ENCODE measurements around the gene CD247.

Gene CD247

GRCh38 chr1:167433884-167434283 is 84.4 kb downstream of the CD247 start:
- Histone ChIP-seq H3K4me3 (ENCODE audit: low read length in 2 of 2) (no peak overlapping the region), H3K27ac (ENCODE audit: low read length) (no peak overlapping the region), H3K27me3 (ENCODE audit: control insufficient read depth in 1 of 2, insufficient read depth in 2 of 2, low read length in 2 of 2) (peaks cover 0 to 4% of the 10 kb centered on the region in 2 donors), H3K36me3 (ENCODE audit: control insufficient read depth in 2 of 2, insufficient read depth in 2 of 2, low read length in 2 of 2) (no peaks in the 10 kb centered on the region), H3K9ac (ENCODE audit: low read length in 2 of 2) (no peak overlapping the region), H3K9me3 (ENCODE audit: control insufficient read depth in 2 of 2, low read length in 2 of 2) (no peaks in the 10 kb centered on the region), H3K4me1 (ENCODE audit: control insufficient read depth, insufficient read depth, low read length) (no peaks in the 10 kb centered on the region)

GRCh38 chr1:167432780-167433179 is 85.5 kb downstream of the CD247 start:
- Histone ChIP-seq H3K9ac (ENCODE audit: low read length in 2 of 2) (no peak overlapping the region), H3K36me3 (ENCODE audit: control insufficient read depth in 2 of 2, insufficient read depth in 2 of 2, low read length in 2 of 2) (no peaks in the 10 kb centered on the region), H3K27me3 (ENCODE audit: control insufficient read depth in 1 of 2, insufficient read depth in 2 of 2, low read length in 2 of 2) (no peaks in the 10 kb centered on the region), H3K9me3 (ENCODE audit: control insufficient read depth in 2 of 2, low read length in 2 of 2) (no peaks in the 10 kb centered on the region), H3K4me1 (ENCODE audit: control insufficient read depth, insufficient read depth, low read length) (no peaks in the 10 kb centered on the region), H3K4me3 (ENCODE audit: low read length in 2 of 2) (no peak overlapping the region), H3K27ac (ENCODE audit: low read length) (no peak overlapping the region)

GRCh38 chr1:167431909-167432650 is 86.2 kb downstream of the CD247 start:
- no peaks in the 10 kb centered on the region for H3K9me3 ChIP-seq (ENCODE audit: control insufficient read depth in 2 of 2, low read length in 2 of 2)
- no peaks in the 10 kb centered on the region for H3K4me1 ChIP-seq (ENCODE audit: control insufficient read depth, insufficient read depth, low read length)
- no peak overlapping the region for H3K4me3 ChIP-seq (ENCODE audit: low read length in 2 of 2)
- H3K9ac ChIP-seq (ENCODE audit: low read length in 2 of 2): no peak overlapping the region
- no peaks in the 10 kb centered on the region for H3K36me3 ChIP-seq (ENCODE audit: control insufficient read depth in 2 of 2, insufficient read depth in 2 of 2, low read length in 2 of 2)
- H3K27me3 ChIP-seq (ENCODE audit: control insufficient read depth in 1 of 2, insufficient read depth in 2 of 2, low read length in 2 of 2): no peaks in the 10 kb centered on the region
- no peak overlapping the region for H3K27ac ChIP-seq (ENCODE audit: low read length)

GRCh38 chr1:167431261-167431908 is 86.9 kb downstream of the CD247 start:
- H3K27me3 ChIP-seq (ENCODE audit: control insufficient read depth in 1 of 2, insufficient read depth in 2 of 2, low read length in 2 of 2): no peaks in the 10 kb centered on the region
- H3K36me3 ChIP-seq (ENCODE audit: control insufficient read depth in 2 of 2, insufficient read depth in 2 of 2, low read length in 2 of 2): no peaks in the 10 kb centered on the region
- no peak overlapping the region for H3K27ac ChIP-seq (ENCODE audit: low read length)
- H3K4me3 ChIP-seq (ENCODE audit: low read length in 2 of 2): no peak overlapping the region
- no peaks in the 10 kb centered on the region for H3K9me3 ChIP-seq (ENCODE audit: control insufficient read depth in 2 of 2, low read length in 2 of 2)
- H3K9ac ChIP-seq (ENCODE audit: low read length in 2 of 2): no peak overlapping the region
- no peaks in the 10 kb centered on the region for H3K4me1 ChIP-seq (ENCODE audit: control insufficient read depth, insufficient read depth, low read length)

GRCh38 chr1:167430849-167431242 is 87.5 kb downstream of the CD247 start:
- no peaks in the 10 kb centered on the region for H3K4me1 ChIP-seq (ENCODE audit: control insufficient read depth, insufficient read depth, low read length)
- H3K9ac ChIP-seq (ENCODE audit: low read length in 2 of 2): no peak overlapping the region
- no peaks in the 10 kb centered on the region for H3K27me3 ChIP-seq (ENCODE audit: control insufficient read depth in 1 of 2, insufficient read depth in 2 of 2, low read length in 2 of 2)
- no peak overlapping the region for H3K4me3 ChIP-seq (ENCODE audit: low read length in 2 of 2)
- no peaks in the 10 kb centered on the region for H3K9me3 ChIP-seq (ENCODE audit: control insufficient read depth in 2 of 2, low read length in 2 of 2)
- no peak overlapping the region for H3K27ac ChIP-seq (ENCODE audit: low read length)
- no peaks in the 10 kb centered on the region for H3K36me3 ChIP-seq (ENCODE audit: control insufficient read depth in 2 of 2, insufficient read depth in 2 of 2, low read length in 2 of 2)

GRCh38 chr1:167430134-167430848 is 88.0 kb downstream of the CD247 start:
- Histone ChIP-seq H3K4me1 (ENCODE audit: control insufficient read depth, insufficient read depth, low read length) (no peaks in the 10 kb centered on the region), H3K27me3 (ENCODE audit: control insufficient read depth in 1 of 2, insufficient read depth in 2 of 2, low read length in 2 of 2) (no peaks in the 10 kb centered on the region), H3K4me3 (ENCODE audit: low read length in 2 of 2) (no peak overlapping the region), H3K9me3 (ENCODE audit: control insufficient read depth in 2 of 2, low read length in 2 of 2) (no peaks in the 10 kb centered on the region), H3K36me3 (ENCODE audit: control insufficient read depth in 2 of 2, insufficient read depth in 2 of 2, low read length in 2 of 2) (no peaks in the 10 kb centered on the region), H3K9ac (ENCODE audit: low read length in 2 of 2) (no peak overlapping the region), H3K27ac (ENCODE audit: low read length) (no peak overlapping the region)

- Histone ChIP-seq H3K4me3 (ENCODE audit: low read length in 2 of 2) (no peak overlapping the region), H3K4me1 (ENCODE audit: control insufficient read depth, insufficient read depth, low read length) (no peaks in the 10 kb centered on the region), H3K36me3 (ENCODE audit: control insufficient read depth in 2 of 2, insufficient read depth in 2 of 2, low read length in 2 of 2) (peaks cover 0 to under 1% of the 10 kb centered on the region in 2 donors), H3K9me3 (ENCODE audit: control insufficient read depth in 2 of 2, low read length in 2 of 2) (no peaks in the 10 kb centered on the region), H3K9ac (ENCODE audit: low read length in 2 of 2) (no peak overlapping the region), H3K27ac (ENCODE audit: low read length) (no peak overlapping the region), H3K27me3 (ENCODE audit: control insufficient read depth in 1 of 2, insufficient read depth in 2 of 2, low read length in 2 of 2) (no peaks in the 10 kb centered on the region)
Observed at GRCh38 chr1:167429612-167430011, 88.7 kb downstream of the CD247 start.

- H3K27me3 ChIP-seq (ENCODE audit: control insufficient read depth in 1 of 2, insufficient read depth in 2 of 2, low read length in 2 of 2): no peaks in the 10 kb centered on the region
- H3K9me3 ChIP-seq (ENCODE audit: control insufficient read depth in 2 of 2, low read length in 2 of 2): no peaks in the 10 kb centered on the region
- H3K36me3 ChIP-seq (ENCODE audit: control insufficient read depth in 2 of 2, insufficient read depth in 2 of 2, low read length in 2 of 2): peaks cover 6 to 8% of the 10 kb centered on the region in 2 donors
- H3K4me3 ChIP-seq (ENCODE audit: low read length in 2 of 2): no peak overlapping the region
- no peak overlapping the region for H3K9ac ChIP-seq (ENCODE audit: low read length in 2 of 2)
- H3K4me1 ChIP-seq (ENCODE audit: control insufficient read depth, insufficient read depth, low read length): no peaks in the 10 kb centered on the region
- no peak overlapping the region for H3K27ac ChIP-seq (ENCODE audit: low read length)
Observed at GRCh38 chr1:167428395-167428794, 89.9 kb downstream of the CD247 start.

- H3K9ac ChIP-seq (ENCODE audit: low read length in 2 of 2): no peak overlapping the region
- H3K4me1 ChIP-seq (ENCODE audit: control insufficient read depth, insufficient read depth, low read length): no peaks in the 10 kb centered on the region
- no peaks in the 10 kb centered on the region for H3K27me3 ChIP-seq (ENCODE audit: control insufficient read depth in 1 of 2, insufficient read depth in 2 of 2, low read length in 2 of 2)
- H3K4me3 ChIP-seq (ENCODE audit: low read length in 2 of 2): no peak overlapping the region
- H3K9me3 ChIP-seq (ENCODE audit: control insufficient read depth in 2 of 2, low read length in 2 of 2): no peaks in the 10 kb centered on the region
- no peak overlapping the region for H3K27ac ChIP-seq (ENCODE audit: low read length)
- H3K36me3 ChIP-seq (ENCODE audit: control insufficient read depth in 2 of 2, insufficient read depth in 2 of 2, low read length in 2 of 2): peaks cover 6 to 8% of the 10 kb centered on the region in 2 donors
Observed at GRCh38 chr1:167427848-167428247, 90.5 kb downstream of the CD247 start.

GRCh38 chr1:167426716-167427115 is 91.6 kb downstream of the CD247 start:
- no peaks in the 10 kb centered on the region for H3K4me1 ChIP-seq (ENCODE audit: control insufficient read depth, insufficient read depth, low read length)
- peaks cover 6 to 8% of the 10 kb centered on the region in 2 donors for H3K36me3 ChIP-seq (ENCODE audit: control insufficient read depth in 2 of 2, insufficient read depth in 2 of 2, low read length in 2 of 2)
- no peaks in the 10 kb centered on the region for H3K27me3 ChIP-seq (ENCODE audit: control insufficient read depth in 1 of 2, insufficient read depth in 2 of 2, low read length in 2 of 2)
- no peaks in the 10 kb centered on the region for H3K9me3 ChIP-seq (ENCODE audit: control insufficient read depth in 2 of 2, low read length in 2 of 2)
- no peak overlapping the region for H3K4me3 ChIP-seq (ENCODE audit: low read length in 2 of 2)
- H3K9ac ChIP-seq (ENCODE audit: low read length in 2 of 2): no peak overlapping the region
- no peak overlapping the region for H3K27ac ChIP-seq (ENCODE audit: low read length)

Data from stomach smooth muscle (tissue), 2 donors.